Mucosa of rectum (tissue), 2 donors: ENCODE measurements around the gene ASB13.
A peak's percentile ranks its signal among the peaks of the same experiment; 100 is the strongest.

Experiments
- H3K27ac ChIP-seq, 2 donors: one replicate each; pipeline ENCODE4 v1.7.0; 2013; ENCODE audit warnings: inconsistent platforms in 2 of 2, low read depth in 2 of 2, low read length in 2 of 2
- H3K27me3 ChIP-seq, 2 donors: one replicate each; pipeline ENCODE4 v1.7.0; 2013; ENCODE audit warnings: low read length in 2 of 2; ENCODE audit not compliant: control insufficient read depth in 2 of 2, insufficient read depth in 2 of 2
- H3K36me3 ChIP-seq, 2 donors: one replicate each; pipeline ENCODE4 v1.7.0; 2013; ENCODE audit warnings: low read length in 2 of 2; ENCODE audit not compliant: control insufficient read depth in 2 of 2, insufficient read depth in 2 of 2
- H3K4me1 ChIP-seq, 2 donors: one replicate each; pipeline ENCODE4 v1.7.0; 2013; ENCODE audit warnings: low read length in 2 of 2, mild to moderate bottlenecking in 1 of 2; ENCODE audit not compliant: control insufficient read depth in 2 of 2, insufficient read depth in 2 of 2
- H3K4me3 ChIP-seq, 2 donors: one replicate each; pipeline ENCODE4 v1.7.0; 2013; ENCODE audit warnings: low read length in 2 of 2
- H3K9ac ChIP-seq, 2 donors: one replicate each; pipeline ENCODE4 v1.7.0; 2013; ENCODE audit warnings: low read length in 2 of 2, low read depth in 1 of 2, mild to moderate bottlenecking in 1 of 2
- H3K9me3 ChIP-seq, 2 donors: one replicate each; pipeline ENCODE4 v1.7.0; 2013; ENCODE audit warnings: low read length in 2 of 2; ENCODE audit not compliant: control insufficient read depth in 2 of 2
- donor health status: healthy.
- donor health status: Normal muscosa, but diverticular disease.

Gene ASB13

DNA sequence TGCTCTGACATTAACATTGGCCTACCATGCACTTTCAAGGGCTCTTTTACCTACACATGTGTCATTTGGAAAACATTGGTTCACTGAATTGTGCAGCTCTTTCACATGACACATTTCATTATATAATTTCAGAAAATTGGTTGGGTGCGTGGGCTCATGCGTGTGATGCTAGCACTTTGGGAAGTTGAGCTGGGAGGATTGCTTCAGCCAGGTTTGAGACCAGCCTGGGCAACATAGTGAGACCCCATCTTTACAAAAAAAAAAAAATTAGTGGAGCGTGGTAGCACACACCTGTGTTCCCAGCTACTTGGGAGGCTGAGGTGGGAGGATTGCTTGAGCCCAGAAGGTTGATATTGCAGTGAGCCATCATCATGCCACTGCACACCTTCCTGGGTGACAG, 22.2 kb upstream of the ASB13 start:
- H3K36me3 ChIP-seq = no peaks in the 10 kb centered on the region
- peaks cover 27 to 29% of the 10 kb centered on the region in 2 donors for H3K4me1 ChIP-seq

DNA sequence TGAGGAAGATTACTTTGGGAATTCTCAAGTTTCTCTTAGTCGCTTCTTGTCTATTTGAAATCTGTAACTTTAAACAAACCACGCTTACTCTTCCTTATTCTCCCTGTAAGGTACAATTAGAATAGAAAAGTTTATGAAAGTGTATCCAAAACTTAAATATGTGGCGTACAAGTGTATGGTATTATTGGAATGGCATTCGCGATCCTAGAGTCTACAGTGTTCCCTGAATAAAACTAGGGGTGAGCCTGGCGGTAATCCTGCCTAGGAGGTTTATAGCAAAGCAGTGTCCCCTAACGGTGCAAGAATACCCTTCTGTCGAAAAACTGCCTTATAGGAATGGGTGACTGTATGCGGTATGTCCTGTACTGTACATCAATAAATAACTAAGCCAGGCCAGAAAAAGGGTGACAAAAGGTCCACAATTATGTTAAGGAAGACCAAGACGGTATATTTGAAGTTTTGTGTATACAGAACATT, 19.4 kb upstream of the ASB13 start:
- Histone ChIP-seq H3K27me3 (no peaks in the 10 kb centered on the region), H3K9ac (peak overlapping the region; percentile 69 to 83), H3K9me3 (no peaks in the 10 kb centered on the region), H3K4me3 (peak overlapping the region; percentile 91 to 94), H3K36me3 (no peaks in the 10 kb centered on the region), H3K27ac (peak overlapping the region; percentile 84 to 90), H3K4me1 (peaks cover 13 to 15% of the 10 kb centered on the region in 2 donors)

More for the DNA sequence above, 22.2 kb upstream of the ASB13 start:
- H3K9ac ChIP-seq = no peak overlapping the region
- no peaks in the 10 kb centered on the region for H3K9me3 ChIP-seq
- no peaks in the 10 kb centered on the region for H3K27me3 ChIP-seq
- H3K27ac ChIP-seq = no peak overlapping the region
- H3K4me3 ChIP-seq = no peak overlapping the region

DNA sequence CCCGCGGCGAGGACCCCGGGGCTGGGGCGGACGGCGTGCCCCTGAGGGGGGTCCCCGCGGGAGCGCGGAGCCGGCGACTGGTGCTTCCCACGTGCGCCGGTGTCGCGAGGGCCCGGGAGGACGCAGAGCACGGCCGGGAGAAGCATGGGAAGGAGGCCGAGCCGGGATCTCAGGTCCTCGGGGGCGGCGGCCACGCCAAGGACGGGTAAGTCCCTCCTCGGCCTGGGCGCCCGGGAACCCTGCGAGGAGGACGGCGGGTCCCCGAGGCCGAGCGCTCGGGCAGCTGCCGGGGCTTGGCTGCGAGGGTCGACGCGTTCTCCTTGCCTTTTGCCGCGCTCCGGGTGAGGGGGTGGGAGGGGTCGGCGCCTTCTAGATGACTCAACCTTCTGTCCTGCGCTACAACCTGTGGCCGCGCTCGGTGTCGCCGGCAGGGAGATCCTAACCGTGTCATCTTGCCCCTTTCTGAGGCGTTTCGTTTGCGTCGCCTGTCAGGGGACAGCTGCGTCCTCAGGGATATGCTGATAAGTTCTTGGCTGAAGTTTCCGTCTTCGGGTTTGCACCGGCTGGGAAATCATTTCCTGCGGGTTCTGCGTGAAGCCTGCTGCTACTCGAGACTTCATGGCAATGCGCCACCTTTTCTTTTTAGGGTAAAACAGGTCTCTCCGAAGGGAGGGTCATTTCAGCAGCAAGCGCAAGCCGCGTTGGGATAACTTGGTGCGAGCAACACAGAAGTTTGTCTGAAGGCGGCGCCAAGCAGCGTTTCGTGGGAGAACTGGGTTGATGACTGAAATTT, 18.8 kb upstream of the ASB13 start:
- Histone ChIP-seq H3K36me3 (no peaks in the 10 kb centered on the region), H3K27me3 (no peaks in the 10 kb centered on the region), H3K27ac (peak overlapping the region; percentile 84 to 90), H3K9ac (peak overlapping the region; percentile 69 to 83), H3K9me3 (no peaks in the 10 kb centered on the region), H3K4me1 (peaks cover 13 to 15% of the 10 kb centered on the region in 2 donors), H3K4me3 (peak overlapping the region; percentile 91 to 94)

DNA sequence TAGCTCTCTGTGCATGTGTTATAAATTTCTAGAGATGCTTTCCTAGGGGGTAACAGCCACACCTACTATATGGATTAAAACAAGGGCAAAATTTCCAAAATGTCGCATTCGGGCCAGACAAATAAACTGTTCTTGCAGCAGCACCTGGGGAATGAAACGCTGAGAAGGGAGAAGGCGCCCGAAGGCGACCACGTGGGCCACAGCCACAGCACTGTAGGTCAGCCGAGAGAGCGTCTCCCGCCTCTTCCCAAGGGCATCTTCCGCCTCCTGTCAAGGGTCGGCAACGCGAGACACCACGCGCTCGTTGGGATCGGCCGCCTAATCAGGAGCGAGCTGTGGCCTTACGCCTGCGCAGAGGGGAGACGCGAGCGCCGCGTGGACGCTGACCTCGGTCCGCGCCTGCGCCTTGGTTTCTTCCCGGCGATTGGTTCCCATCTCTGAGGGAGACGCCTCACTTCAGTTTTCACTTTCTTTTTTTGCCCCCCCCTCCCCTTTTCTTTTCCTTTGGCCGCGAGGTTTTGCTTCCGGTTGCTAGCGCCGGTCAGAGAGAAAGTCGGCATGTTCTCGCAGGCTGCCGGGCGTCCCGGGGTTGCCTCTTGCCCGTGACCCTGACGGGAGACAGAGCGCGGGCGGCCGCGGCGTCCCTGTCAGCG, 18.0 kb upstream of the ASB13 start, which contains the start of gene TASOR2:
TSS of gene TASOR2 (plus strand) at position 521 of the 653 bp plus-strand sequence. CDS start 35,805 bp downstream, outside the sequence.
- Histone ChIP-seq H3K4me1 (peaks cover 13 to 15% of the 10 kb centered on the region in 2 donors), H3K9me3 (no peaks in the 10 kb centered on the region), H3K9ac (peak within 1 kb of the TSS; percentile 69 to 83), H3K27ac (peak within 1 kb of the TSS; percentile 84 to 90), H3K4me3 (peak within 1 kb of the TSS; percentile 91 to 94), H3K27me3 (no peaks in the 10 kb centered on the region), H3K36me3 (no peaks in the 10 kb centered on the region)

DNA sequence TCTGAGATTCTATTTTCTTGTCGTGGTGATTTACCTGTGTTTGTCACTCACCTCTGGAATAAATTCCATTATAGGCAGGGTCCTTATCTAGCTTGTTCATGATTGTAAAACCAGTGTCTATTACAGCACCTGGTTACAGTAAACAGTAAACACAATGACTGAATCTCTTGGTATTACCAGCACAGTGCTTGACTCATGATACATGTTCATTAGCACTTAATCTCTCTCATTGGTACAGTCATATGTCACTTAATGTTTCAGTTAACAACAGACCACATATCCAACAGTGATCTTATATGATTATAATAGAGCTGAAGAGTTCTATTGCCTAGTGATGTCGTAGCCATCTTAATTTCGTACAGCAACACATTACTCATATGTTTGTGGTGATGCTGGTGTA, 16.7 kb upstream of the ASB13 start:
- Histone ChIP-seq H3K27me3 (no peaks in the 10 kb centered on the region), H3K4me3 (no peak overlapping the region), H3K9ac (no peak overlapping the region), H3K27ac (no peak overlapping the region), H3K9me3 (no peaks in the 10 kb centered on the region), H3K4me1 (peaks cover 13 to 15% of the 10 kb centered on the region in 2 donors), H3K36me3 (no peaks in the 10 kb centered on the region)

DNA sequence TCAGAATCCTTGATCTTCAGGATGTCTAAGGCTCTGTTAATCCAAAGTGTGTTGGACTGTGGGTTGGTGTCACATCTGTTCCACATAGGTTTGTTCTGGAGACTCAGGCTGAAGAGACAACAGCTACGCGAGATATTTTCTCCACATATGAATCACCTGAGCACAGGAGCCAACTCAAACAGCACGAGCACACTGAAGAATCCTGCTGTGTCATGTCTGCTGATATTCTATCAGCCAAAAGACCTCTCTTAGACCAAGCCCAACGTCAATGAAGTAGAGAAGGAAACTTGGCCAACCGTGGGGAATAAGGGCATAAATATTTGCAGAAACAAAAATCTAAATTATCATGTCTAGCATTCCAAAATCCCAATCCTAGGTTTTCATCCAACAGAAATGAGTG, 15.5 kb upstream of the ASB13 start:
- H3K27ac ChIP-seq = no peak overlapping the region
- H3K27me3 ChIP-seq = no peaks in the 10 kb centered on the region
- no peak overlapping the region for H3K9ac ChIP-seq
- H3K36me3 ChIP-seq = no peaks in the 10 kb centered on the region
- H3K9me3 ChIP-seq = no peaks in the 10 kb centered on the region
- H3K4me3 ChIP-seq = no peak overlapping the region
- H3K4me1 ChIP-seq = peaks cover 13 to 15% of the 10 kb centered on the region in 2 donors

DNA sequence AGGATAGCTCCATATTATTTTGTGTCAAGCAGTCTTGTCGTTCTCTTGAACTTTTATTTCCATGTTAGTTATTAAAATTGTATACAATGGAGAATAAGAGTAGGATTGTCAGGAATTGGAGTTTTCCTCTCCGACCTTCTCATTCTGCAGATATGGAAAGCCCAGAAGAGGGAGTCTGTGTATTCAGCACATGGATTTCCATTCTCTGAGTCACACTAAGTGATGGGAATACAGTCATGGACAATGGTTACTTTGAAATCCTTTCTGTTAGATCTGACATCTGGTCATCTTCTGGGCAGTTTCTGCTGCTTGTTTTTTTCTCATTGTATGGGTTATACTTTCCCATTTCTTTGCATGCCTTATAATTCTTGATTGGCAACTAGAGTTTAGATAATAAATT, 13.2 kb upstream of the ASB13 start:
- H3K27me3 ChIP-seq = no peaks in the 10 kb centered on the region
- no peak overlapping the region for H3K9ac ChIP-seq
- no peaks in the 10 kb centered on the region for H3K36me3 ChIP-seq
- no peak overlapping the region for H3K4me3 ChIP-seq
- no peaks in the 10 kb centered on the region for H3K9me3 ChIP-seq
- no peak overlapping the region for H3K27ac ChIP-seq
- H3K4me1 ChIP-seq = peaks cover 2 to 3% of the 10 kb centered on the region in 2 donors

DNA sequence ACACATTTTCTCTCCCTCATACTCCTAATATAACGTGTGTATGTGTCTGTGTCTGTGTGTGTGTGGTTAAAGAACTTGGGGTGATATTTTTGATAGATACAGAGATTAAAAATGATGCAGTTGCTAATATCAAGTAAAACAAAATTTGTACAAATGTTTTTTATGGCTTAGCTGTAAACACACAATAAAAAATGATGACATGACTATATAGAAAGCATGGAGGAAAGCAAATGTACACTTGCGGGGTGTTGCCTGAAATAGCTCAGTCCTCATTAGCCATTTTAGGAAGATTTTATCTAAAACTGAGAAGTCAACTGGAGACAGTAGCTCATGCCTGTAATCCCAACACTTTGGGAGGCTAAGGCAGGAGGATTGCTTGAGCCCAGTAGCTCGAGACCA, 12.6 kb upstream of the ASB13 start:
- H3K27ac ChIP-seq = no peak overlapping the region
- H3K9me3 ChIP-seq = peaks cover 0 to under 1% of the 10 kb centered on the region in 2 donors
- no peak overlapping the region for H3K4me3 ChIP-seq
- no peaks in the 10 kb centered on the region for H3K27me3 ChIP-seq
- peaks cover 0 to under 1% of the 10 kb centered on the region in 2 donors for H3K4me1 ChIP-seq
- no peak overlapping the region for H3K9ac ChIP-seq
- no peaks in the 10 kb centered on the region for H3K36me3 ChIP-seq

DNA sequence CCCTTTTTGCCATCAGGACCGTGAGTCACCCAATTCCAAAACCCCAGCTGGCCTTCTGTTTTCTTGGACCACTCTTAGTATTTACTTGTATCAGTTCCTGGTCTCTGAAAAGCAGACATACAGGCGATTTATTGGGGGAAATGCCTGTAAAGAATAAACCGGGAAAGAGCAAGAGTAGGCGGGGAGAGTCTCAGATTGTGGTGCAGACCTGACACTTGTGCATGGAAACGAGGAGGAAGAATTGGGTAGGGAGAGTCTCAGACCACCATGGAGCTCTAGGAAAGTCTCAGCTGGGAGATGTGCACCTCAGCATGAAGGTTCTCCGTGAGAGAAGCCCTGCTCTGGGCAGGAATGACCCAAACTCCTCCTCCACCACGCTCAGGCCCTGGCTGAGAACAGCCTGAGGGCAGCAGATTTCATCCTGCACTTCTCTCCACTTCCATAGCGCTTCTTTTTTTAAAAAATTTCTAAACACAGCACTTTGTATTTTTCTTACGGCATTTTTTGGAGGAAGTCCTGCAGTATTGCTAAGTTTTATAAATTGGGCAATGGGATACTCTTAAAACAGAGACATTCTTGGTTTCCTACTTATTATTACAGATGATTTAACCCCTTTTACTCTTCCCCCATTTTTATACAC, 12.1 kb upstream of the ASB13 start:
- no peak overlapping the region for H3K9ac ChIP-seq
- no peaks in the 10 kb centered on the region for H3K36me3 ChIP-seq
- H3K27me3 ChIP-seq = no peaks in the 10 kb centered on the region
- no peak overlapping the region for H3K4me3 ChIP-seq
- no peaks in the 10 kb centered on the region for H3K4me1 ChIP-seq
- no peak overlapping the region for H3K27ac ChIP-seq
- peaks cover 0 to 2% of the 10 kb centered on the region in 2 donors for H3K9me3 ChIP-seq
